ENCODE results near the gene C12orf76.
"Not testable (repeated sequence)": the region's sequence is repeated elsewhere in the genome, so short reads cannot be mapped to it uniquely, and the experiment has no call there.

GRCh38 chr12:110055375-110056352 is 7.3 kb upstream of the C12orf76 start:
- TF ChIP-seq CTCF (IDR thresholded peaks at IDR 0.05 in 4 of 5, conservative IDR thresholded peaks at IDR 0.05 in 1 of 5); POLR2A (IDR thresholded peaks at IDR 0.05): not testable (repeated sequence)
